IPS-11a (cell line): ENCODE data around the gene ICAM2.
"Not testable (repeated sequence)": the region's sequence is repeated elsewhere in the genome, so short reads cannot be mapped to it uniquely, and the experiment has no call there.

Source experiments
- H3K4me3 ChIP-seq: one replicate; pipeline ENCODE4 v1.5.1; 2013; ENCODE audit warnings: low read depth, low read length, control low read depth

The ICAM2 gene

GRCh38 chr17:63997341-63998048 lies 22.9 kb downstream of the ICAM2 start:
- peak overlapping the region; percentile 75 for H3K4me3 ChIP-seq

- no peak overlapping the region for H3K4me3 ChIP-seq
These were observed 23.8 kb downstream of the ICAM2 start for GRCh38 chr17:63996430-63997182.

- no peak overlapping the region for H3K4me3 ChIP-seq
These were observed 24.8 kb downstream of the ICAM2 start for GRCh38 chr17:63995626-63996025.

- no peak overlapping the region for H3K4me3 ChIP-seq
These were observed 27.0 kb downstream of the ICAM2 start for GRCh38 chr17:63993368-63993985.

GRCh38 chr17:63991611-63992010 lies 28.8 kb downstream of the ICAM2 start:
- H3K4me3 ChIP-seq = no peak overlapping the region

- H3K4me3 ChIP-seq = no peak overlapping the region
These were observed 30.6 kb downstream of the ICAM2 start for GRCh38 chr17:63989622-63990345.

- no peak overlapping the region for H3K4me3 ChIP-seq
These were observed 31.5 kb downstream of the ICAM2 start for GRCh38 chr17:63988741-63989621.

GRCh38 chr17:63988127-63988478 lies 32.3 kb downstream of the ICAM2 start:
- no peak overlapping the region for H3K4me3 ChIP-seq

GRCh38 chr17:63987221-63988126 lies 33.0 kb downstream of the ICAM2 start:
- H3K4me3 ChIP-seq = no peak overlapping the region

- no peak overlapping the region for H3K4me3 ChIP-seq
These were observed 33.6 kb downstream of the ICAM2 start for GRCh38 chr17:63986821-63987220.

GRCh38 chr17:63985387-63986140 lies 34.9 kb downstream of the ICAM2 start:
- no peak overlapping the region for H3K4me3 ChIP-seq

- H3K4me3 ChIP-seq = no peak overlapping the region
These were observed 35.6 kb downstream of the ICAM2 start for GRCh38 chr17:63984651-63985386.

GRCh38 chr17:63984236-63984635 lies 36.2 kb downstream of the ICAM2 start:
- no peak overlapping the region for H3K4me3 ChIP-seq

- no peak overlapping the region for H3K4me3 ChIP-seq
These were observed 37.1 kb downstream of the ICAM2 start for GRCh38 chr17:63983320-63983719.

- H3K4me3 ChIP-seq = not testable (repeated sequence)
These were observed 37.8 kb downstream of the ICAM2 start for GRCh38 chr17:63982641-63983040.

GRCh38 chr17:63978272-63979200 lies 41.9 kb downstream of the ICAM2 start:
- no peak overlapping the region for H3K4me3 ChIP-seq

GRCh38 chr17:63976702-63977101 lies 43.7 kb downstream of the ICAM2 start:
- H3K4me3 ChIP-seq = no peak overlapping the region
